DMS53 treated with DMSO at 0.1 percent for 48 hours (cell line): ENCODE results near the gene POLR2F.

Experiments used
- DNase-seq: peaks from one replicate; lab custom pipeline; 2025; ENCODE audit not compliant: unreplicated experiment; lab: John Stamatoyannopoulos, UW

Gene POLR2F

DNA sequence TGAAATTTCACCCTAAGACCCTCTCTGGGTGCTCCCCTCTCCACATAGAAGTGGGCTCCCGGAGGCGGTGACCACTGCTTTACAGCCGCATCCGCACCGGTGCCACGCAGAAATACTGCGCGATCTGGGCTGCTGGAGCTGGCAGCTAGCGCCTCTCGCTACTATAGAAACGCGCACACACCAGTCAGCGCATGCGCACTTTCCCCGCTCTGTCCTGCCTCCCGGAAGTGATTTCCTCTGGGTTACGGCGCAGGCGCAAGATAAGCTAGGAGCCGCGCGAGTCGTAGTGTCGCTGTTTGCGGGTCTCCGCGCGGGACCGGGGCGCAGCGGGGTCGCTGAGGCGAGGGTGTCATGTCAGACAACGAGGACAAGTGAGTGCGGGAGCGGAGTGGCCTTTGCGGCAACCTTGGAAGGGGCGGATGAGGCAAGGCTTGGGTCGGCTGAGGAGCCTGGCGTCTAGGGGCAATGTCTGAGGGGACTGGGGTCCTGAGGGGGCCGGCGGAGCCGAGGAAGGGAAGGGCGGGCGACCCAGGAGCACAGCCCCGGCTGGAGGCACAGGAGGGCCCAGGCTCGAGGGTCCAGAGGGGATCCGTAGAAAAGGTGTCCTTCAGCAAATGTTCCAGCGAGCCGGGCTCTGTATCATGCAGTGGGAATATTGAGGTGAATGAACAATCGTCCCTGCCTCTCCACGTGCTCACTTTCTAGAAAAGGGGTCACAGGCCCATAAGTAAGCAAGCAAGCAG is at the start of gene POLR2F, which contains the start of gene C22orf23:
POLR2F (plus strand) TSS at position 263 of the 743 bp plus-strand sequence; CDS start at position 352, 89 bp downstream.
C22orf23 (minus strand) TSS at position 165 of the 743 bp plus-strand sequence. CDS start 452 bp downstream, outside the sequence.
- DNase-seq: peak; percentile 34

DNA sequence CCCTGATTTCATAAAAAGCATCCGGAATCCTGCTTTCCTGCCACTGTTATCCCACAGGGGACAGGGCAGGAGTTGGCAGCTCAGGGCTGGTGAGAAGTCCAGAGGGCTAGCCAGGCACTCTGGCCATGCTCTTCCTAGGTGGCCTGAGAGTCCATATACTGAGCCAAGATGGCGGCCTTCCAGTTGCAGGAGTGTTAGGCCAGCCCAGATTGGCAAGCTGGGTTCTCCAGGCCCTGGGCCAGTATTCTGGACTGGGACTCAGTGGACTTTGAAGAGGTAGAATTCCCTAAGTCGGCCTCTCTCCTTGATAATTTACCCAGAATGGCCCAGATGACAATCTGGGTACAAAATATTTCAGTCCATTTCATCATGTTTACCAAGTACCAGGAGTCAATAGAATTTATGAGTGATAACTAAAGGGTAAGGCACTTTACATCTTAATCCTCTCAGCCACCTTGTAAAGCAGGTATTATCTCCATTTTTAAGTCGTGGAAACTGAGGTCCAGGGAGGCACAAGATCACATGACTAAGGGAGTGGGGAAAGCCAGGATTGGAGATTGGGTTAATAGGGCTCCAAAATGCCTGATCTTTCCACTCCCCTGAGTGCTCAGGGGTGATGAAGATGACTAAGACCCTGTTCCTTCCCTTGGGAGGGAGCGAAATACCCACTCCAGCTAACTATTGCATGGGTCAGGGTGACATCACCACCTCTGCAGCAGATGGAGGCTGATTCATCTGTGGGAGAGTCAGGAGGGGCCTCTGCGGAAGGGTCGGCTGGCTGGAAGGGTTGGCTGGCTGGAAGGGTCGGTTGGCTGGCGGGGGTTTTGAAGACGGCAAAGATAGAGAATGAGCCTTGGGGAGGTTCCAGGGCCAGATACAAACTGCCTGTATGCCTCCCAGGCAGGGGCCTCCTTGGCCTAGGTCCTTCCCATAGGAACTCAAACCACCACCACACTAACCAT is 48.6 kb upstream of the POLR2F start:
- DNase-seq: no peak

DNA sequence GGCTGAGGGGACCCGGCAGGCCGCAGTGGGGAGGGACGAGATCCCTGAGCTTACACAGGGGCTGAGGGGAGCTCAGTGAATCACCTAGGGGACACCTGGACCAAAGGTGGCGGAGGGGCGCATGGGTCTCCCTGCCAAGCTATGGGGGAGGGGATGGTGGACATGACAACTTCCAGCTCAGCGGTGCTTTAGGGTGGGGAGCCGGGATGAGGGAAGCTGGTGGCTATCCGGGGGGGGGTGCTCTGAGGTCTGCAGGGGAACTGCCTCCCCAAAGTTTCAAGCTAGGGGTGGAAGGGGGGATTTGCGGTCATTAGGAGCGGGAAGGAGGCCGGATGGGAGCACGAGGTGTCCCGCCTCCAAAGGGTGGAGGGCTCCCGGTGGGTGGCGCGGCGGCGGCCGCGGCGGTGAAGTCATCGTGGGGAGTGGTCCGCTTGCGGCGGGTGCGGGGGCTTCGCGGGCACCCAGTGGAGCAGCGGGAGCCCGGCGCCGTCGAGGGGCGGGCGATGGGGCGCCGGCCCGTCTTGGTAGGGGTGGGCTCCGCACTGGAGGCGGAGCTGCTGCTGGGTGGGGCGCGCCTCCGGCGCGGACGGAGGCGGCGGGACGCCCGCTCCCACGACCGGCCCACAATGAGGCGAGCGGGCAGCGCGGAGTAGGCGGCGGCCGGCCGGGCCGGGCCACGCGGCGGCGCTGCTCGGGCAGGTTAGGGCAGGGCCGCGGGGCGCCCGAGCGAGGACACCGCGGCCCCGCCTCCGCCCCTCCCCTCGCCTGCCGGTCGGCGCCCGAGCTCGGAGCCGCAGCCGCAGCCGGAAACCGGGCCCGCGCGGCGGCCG is 47.8 kb upstream of the POLR2F start, which contains the start of gene MICALL1:
MICALL1 (plus strand) TSS at position 764 of the 830 bp plus-strand sequence. CDS start 126 bp downstream, outside the sequence.
- DNase-seq: no peak

DNA sequence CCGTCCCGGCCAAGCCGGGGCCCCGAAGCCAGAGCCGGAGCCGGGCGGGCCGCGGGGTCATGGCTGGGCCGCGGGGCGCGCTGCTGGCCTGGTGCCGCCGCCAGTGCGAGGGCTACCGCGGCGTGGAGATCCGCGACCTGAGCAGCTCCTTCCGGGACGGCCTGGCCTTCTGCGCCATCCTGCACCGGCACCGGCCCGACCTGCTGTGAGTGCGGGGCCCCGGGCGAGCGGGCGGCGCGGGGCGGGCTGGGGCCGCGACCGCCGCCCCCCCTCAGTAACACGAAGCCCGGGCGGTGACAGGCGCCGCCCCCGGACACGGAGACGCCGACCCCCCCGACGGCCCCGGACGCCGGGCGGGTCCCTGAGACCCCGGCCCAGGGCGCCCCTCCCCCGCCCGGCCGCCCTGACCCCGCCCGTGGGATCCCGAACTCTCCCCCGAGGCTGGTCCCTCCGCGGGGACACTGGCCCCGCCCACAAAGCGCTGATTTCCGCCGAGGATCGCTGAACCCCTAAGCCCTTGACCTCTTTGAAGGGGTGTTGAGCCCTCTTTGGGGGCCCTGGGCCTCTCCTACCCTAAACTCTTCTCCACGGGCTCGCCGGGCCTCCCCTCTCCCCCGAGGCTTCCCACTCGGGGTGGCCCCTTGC is 47.0 kb upstream of the POLR2F start:
- no peak for DNase-seq

- DNase-seq: no peak
Measured at GRCh38 chr22:37907036-37907954, 46.2 kb upstream of the POLR2F start.

- DNase-seq: no peak
Measured at GRCh38 chr22:37909766-37910165, 43.7 kb upstream of the POLR2F start.

GRCh38 chr22:37910890-37911672 is 42.4 kb upstream of the POLR2F start:
- DNase-seq: peak; percentile 18

DNA sequence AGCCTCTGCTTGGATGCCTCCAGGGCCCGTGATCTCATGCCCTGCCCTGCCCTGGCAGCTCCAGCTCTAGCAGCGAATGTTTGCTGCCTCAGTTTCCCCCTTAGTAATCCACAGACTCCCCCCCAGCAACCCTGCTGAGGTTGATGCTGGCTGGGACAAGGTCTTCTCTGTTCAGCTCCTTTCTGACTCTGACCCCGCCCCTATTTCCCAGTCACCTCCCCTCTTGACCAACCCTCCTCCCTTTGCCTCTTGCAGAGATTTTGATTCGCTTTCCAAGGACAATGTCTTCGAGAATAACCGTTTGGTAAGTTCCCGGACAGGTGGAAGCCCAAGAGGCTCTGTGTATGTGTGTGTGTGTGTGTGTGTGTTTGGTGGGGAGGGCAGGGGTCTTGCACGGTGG is 41.8 kb upstream of the POLR2F start:
- no peak for DNase-seq

DNA sequence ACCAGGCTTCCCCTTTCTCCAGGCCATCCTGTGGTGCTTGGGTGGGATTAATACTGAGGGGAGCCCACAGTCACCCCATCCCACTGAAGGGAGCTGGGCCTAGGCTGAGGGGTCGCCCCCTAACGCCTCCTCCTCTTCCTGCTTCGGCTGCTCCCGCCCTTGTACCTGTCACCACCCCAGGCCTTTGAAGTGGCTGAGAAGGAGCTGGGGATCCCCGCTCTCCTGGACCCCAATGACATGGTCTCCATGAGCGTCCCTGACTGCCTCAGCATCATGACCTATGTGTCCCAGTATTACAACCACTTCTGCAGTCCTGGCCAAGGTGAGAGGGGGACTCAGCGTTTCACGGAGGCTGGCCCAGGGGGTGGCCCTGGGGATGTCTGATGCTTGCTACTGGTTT is 41.3 kb upstream of the POLR2F start:
- DNase-seq: no peak

DNA sequence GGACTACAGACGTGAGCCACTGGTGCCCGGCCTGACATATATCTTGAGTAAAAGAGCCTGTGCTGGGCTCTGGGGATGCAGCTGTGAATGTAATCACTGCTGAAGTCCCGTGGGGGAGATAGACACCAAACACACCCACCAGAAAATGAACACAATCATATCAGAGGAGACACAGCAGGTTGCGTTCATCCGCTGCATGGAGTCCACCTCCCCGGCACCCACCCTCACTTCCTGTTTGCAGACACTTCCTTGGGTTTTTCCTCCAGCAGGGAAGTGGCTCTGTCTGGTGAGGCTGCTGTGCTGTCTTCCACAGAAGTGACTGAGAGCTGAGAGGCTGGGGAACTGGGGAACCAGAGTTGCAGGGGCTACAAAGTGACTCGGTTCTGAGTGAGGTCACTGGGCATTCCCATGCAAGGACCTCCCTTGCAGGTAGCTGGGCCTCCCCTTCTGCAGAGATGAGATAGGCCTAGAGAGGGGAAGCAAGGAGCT is 40.2 kb upstream of the POLR2F start:
- DNase-seq: no peak

DNA sequence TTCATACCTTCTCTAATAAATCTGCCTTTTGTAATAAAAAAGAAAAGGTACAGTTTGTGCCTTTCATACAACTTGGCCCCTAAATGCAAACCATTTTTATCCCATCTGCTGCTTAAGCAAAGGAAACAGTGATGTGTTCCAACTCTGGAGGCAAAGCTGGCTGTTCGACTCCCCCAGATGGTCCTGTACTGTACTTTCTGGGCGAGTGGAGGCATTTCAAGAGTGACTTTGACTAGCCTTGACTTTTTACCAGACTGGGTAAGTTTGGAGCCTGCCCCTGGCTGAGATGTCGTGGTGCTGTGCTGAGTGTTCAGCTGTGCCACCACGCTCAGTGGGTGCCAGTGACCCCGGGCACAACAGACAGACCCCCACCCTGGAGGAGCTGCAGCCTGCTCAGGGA is 37.2 kb upstream of the POLR2F start:
- no peak for DNase-seq

DNA sequence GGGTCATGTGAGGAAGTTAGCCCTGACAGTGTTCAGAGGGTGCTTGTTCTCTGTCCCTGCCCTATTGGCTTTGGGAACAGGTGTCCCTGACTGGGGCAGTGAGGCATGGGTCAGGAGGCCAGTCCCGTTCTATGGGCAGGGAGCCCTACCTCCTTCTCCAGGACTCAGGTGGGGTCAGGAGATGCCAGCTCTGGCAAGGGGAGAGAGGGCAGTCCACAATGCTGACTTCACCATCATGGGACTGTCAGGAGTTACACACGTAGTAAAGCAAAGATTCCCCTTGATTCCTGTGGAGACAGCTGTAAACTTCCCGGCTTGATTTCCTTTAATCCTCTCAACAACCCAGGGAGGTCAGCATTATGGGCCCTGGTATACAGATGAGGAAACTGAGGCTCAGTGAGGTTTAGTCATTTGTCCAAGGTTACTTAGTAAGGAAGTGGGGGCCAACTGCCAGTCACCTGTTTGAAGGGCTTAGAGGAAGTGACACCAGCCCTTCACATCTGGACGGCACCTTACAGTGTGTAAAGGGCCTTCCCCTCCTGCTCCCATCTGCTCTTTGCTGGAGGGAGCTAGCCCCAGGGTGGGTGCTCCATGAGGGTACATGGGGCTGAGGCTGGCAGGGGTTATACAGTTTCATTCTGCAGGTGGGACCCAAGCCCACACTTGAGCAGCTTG is 35.5 kb upstream of the POLR2F start:
- no peak for DNase-seq

DNA sequence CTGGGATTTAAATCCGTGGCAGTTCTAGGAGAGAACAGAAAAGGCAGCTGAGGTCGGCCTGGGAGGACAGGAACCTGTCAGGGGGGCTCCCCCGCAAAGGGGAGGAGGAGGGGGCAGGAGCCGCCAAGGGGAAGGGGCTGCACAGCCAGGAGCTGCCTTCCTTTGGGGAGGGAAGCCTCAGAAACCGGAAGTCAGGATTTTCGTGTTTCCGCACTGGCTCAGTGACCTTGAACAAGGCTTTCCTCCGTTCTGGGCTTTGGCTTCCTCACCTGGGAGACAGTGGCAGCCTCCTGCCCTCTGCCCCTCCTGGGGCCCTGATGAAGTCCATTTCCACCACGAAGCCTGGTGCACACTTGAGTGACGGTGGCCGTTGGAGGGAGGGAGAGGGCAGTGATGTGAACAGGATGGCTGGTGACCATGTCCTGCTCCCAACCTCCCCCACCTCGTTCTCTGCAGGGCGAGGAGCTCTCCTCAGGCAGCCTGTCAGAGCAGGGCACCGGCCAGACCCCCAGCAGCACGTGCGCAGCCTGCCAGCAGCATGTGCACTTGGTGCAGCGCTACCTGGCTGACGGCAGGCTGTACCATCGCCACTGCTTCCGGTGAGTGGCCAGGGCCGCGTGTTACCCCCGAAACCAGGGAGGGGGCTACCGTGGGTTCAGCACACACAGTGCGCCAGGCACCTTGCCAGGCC is 34.8 kb upstream of the POLR2F start:
- no peak for DNase-seq

- DNase-seq: no peak
Measured at GRCh38 chr22:37920126-37920525, 33.4 kb upstream of the POLR2F start.

DNA sequence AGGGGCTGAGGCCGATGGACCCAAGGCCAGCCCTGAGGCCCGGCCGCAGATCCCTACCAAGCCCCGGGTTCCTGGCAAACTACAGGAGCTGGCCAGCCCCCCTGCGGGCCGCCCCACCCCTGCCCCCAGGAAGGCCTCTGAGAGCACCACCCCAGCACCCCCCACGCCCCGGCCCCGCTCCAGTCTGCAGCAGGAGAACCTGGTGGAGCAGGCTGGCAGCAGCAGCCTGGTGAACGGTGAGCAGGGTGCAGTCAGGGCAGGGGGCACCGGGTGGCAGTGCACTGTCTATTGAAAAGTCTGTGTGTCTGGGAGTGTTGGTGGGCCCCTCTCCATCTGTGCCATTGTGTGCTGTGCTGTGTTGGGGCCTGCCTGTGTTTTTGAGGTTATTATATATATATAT is 31.3 kb upstream of the POLR2F start:
- DNase-seq: no peak

- DNase-seq: no peak
Measured at GRCh38 chr22:37923927-37924326, 29.6 kb upstream of the POLR2F start.

DNA sequence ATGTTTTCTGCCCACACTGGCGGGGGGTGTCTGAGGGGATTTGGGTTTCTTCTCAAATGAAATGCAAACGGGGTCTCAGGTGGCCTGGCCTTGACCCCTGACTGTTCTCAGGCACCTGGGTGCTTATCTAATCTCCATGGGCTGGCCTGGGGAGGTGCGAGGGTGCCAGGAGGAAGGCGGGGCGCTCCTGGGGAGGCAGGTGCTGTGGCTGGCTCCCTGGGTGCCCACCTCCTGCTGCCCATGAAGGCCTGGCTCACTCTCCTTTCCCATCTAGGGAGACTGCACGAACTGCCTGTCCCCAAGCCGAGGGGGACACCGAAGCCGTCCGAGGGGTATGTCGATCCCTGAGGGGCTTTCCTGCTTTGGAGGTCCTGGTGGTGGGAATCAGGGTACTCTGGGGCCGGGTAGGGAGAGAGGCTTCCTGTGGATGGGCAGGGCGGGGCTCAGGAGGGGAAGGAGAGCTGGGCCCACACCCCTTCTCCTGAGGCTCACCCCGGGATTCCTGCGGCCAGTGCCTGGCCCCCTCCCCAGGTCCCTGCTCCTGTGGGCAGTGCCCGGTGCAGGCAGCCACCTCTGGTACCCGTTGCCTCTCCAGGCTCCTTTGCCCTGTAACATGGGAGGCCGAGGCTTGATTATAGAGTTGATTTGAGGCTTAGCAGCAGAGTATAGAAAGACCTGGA is 29.0 kb upstream of the POLR2F start:
- DNase-seq: no peak
